HG03460 (cell line): ENCODE results near the gene CCL19.

Experiments used
- ATAC-seq: cut with Tn5 transposase; IDR thresholded peaks from one replicate; pipeline ENCODE4 v1.9.1; 2021; ENCODE audit not compliant: unreplicated experiment

CCL19 gene

DNA sequence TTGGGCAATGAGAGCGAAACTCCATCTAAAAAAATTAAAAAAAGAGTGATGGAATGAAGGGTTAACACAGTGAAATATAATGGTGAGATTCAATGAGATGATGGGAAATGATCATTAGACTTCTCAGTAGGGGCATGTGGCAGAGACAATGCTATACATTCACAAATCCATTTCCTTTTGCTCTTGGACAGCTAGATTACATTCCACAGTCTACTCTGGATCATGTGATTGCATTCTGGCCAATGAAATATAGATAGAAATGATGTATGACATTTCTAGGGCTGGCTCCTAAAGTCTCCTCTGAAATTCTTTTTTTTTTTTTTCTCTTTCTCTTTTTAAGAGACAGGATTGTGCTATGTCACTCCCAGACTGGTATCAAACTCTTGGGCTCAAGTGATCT, 48.4 kb downstream of the CCL19 start:
- no peak for ATAC-seq
